NOMO-1 (cell line): Measurements from ENCODE around the gene GIMAP6.
"Not testable (repeated sequence)": the region's sequence is repeated elsewhere in the genome, so short reads cannot be mapped to it uniquely, and the experiment has no call there.

Experiments
- DNase-seq, 2 experiments: peaks; one replicate each; lab custom pipeline; 2025; ENCODE audit not compliant: unreplicated experiment in 2 of 2; lab: John Stamatoyannopoulos, UW

GIMAP6 gene

GRCh38 chr7:150586785-150587152 lies 45.4 kb downstream of the GIMAP6 start:
- no peak for DNase-seq

- DNase-seq, result peak; percentile 41 to 64
Measured at GRCh38 chr7:150586068-150586784, 46.0 kb downstream of the GIMAP6 start.

- DNase-seq, result no peak
Measured at GRCh38 chr7:150585199-150585598, 47.0 kb downstream of the GIMAP6 start.

- DNase-seq, result no peak
Measured at GRCh38 chr7:150580638-150581394, 51.4 kb downstream of the GIMAP6 start.

GRCh38 chr7:150579979-150580637 lies 52.1 kb downstream of the GIMAP6 start:
- DNase-seq, result not testable (repeated sequence)
